OCI-LY1 (cell line): ENCODE measurements around the gene PIWIL4.

Experiments used
- CTCF ChIP-seq: fragments of 200-600 bp; sonication (generic), shearing (Covaris generic); IDR thresholded peaks from 2 replicates; pipeline ENCODE4 v1.5.1; 2017; ENCODE audit warnings: mild to moderate bottlenecking, antibody characterized with exemption, low read length, moderate library complexity, mixed read lengths
- EZH2 ChIP-seq: fragments of 200-600 bp; sonication (generic), shearing (Covaris generic); IDR thresholded peaks from 2 replicates; pipeline ENCODE4 v1.8.0; 2017; ENCODE audit warnings: borderline replicate concordance, mixed run types, mild to moderate bottlenecking, antibody characterized with exemption, low read length, moderate library complexity, mixed read lengths

DNA sequence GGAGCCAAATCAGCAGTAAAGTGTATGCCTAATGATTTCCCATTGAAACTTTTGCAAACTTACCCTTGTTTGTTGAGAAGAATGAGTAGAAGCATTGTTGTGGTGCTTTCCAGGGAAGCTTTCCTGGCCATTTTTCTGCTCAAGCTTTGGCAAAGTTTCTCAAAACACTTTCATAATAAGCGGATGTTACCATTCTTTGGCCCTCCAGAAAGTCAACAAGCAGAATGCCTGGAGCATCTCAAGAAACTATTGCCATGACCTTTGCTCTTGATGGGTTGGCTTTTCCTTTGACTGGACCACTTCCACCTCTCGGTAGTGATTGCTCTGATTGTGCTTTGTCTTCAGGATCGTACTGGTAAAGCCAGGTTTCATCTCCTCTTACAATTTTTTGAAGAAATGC, 10.7 kb downstream of the PIWIL4 start:
- no peak for TF ChIP-seq CTCF
- TF ChIP-seq EZH2, result no peak
